ENCODE data around the gene CELF2.

CELF2 gene

DNA sequence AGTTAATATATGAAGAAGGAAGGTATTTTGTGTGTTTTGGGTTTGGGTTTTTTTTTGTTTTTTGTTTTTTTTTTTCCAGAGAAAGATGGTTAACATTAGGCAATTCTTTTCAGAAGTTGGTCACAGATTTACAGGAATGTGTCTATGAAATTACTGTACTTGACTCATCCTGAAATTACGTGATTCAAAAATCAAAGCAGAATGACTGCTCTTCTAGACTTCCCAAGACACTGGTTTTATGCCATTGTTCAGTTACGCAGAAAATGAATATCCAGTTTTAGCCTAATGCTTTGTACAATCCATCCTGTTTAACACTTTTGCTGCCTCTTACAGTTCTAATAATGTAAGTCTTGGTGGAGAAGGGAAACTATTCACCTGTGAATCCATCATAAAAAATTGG, 39.7 kb upstream of the CELF2 start:
- TF ChIP-seq, protein P1, sequence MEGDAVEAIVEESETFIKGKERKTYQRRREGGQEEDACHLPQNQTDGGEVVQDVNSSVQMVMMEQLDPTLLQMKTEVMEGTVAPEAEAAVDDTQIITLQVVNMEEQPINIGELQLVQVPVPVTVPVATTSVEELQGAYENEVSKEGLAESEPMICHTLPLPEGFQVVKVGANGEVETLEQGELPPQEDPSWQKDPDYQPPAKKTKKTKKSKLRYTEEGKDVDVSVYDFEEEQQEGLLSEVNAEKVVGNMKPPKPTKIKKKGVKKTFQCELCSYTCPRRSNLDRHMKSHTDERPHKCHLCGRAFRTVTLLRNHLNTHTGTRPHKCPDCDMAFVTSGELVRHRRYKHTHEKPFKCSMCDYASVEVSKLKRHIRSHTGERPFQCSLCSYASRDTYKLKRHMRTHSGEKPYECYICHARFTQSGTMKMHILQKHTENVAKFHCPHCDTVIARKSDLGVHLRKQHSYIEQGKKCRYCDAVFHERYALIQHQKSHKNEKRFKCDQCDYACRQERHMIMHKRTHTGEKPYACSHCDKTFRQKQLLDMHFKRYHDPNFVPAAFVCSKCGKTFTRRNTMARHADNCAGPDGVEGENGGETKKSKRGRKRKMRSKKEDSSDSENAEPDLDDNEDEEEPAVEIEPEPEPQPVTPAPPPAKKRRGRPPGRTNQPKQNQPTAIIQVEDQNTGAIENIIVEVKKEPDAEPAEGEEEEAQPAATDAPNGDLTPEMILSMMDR (IDR thresholded peaks at IDR 0.05; ENCODE audit: low read depth, low read length, missing control alignments): no peak
- no peak for DNase-seq (ENCODE audit: low read depth)
- in situ Hi-C loops (cut with HindIII; ENCODE audit: low sequenced_read_pairs): no loop called here
- no peak overlapping the region for H3K4me3 ChIP-seq (ENCODE audit: low read depth, low read length)

DNA sequence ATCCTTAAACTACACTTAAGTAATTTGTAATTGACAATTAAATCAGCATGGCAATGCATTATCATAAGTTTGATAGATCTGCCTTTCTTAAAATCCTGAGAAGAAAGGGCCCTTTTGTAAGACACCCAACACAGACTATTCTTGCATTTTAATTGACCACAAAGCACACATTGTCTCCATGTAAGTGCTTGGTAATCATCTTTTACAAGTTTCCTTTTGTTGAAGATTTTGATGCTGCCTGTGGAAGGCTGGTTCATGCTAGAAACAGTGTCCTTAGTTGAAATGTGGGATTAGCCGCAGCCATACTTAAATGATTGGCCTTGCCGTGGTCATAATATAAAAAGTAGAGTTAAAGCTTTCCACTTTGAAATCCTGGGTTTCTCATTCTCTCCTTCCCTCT, 32.3 kb upstream of the CELF2 start:
- no peak overlapping the region for H3K4me3 ChIP-seq (ENCODE audit: low read depth, low read length)
- DNase-seq (ENCODE audit: low read depth): no peak
- in situ Hi-C loops (cut with HindIII; ENCODE audit: low sequenced_read_pairs): no loop called here
- TF ChIP-seq, protein P1 (IDR thresholded peaks at IDR 0.05; ENCODE audit: low read depth, low read length, missing control alignments): no peak

DNA sequence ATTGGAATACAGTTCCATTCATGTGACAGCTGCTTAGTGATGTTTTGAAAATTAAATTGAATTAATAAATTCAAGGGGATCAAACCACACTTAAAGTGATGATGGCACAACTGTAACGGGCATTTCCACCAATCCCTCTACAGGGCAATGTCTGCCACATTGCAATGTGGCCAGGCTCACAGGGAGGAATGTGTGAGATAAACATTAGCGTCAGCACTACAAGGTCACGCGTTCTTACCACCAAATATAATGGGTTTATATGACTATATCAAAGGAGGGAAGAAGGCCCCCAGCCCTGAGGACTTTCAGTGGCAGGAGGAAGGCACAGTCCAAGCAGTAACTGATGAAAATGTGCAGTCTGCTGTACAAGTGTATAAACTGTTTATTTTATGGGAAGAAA, 31.1 kb upstream of the CELF2 start:
- no peak overlapping the region for H3K4me3 ChIP-seq (ENCODE audit: low read depth, low read length)
- TF ChIP-seq, protein P1 (IDR thresholded peaks at IDR 0.05; ENCODE audit: low read depth, low read length, missing control alignments): no peak
- no peak for DNase-seq (ENCODE audit: low read depth)
- in situ Hi-C loops (cut with HindIII; ENCODE audit: low sequenced_read_pairs): no loop called here

DNA sequence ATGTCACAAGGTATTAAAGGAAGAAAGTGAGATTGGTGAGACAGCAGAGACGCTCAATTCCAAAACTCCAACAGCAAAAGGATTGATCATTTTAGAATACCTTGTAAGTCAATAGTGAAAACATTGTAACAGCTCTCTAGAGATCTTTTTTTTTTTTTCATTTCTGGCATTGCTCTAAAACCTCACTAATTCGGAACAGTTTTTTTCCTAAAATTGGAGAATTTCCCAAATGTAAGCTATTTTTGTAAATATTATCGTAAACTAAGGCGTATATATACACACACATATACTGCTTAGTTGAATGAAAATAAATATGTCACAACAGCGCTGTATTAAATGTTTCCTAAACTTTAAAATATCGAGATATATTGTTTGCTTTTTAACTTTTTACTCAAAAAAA, 30.6 kb upstream of the CELF2 start:
- TF ChIP-seq, protein P1 (IDR thresholded peaks at IDR 0.05; ENCODE audit: low read depth, low read length, missing control alignments): no peak
- no peak overlapping the region for H3K4me3 ChIP-seq (ENCODE audit: low read depth, low read length)
- in situ Hi-C loops (cut with HindIII; ENCODE audit: low sequenced_read_pairs): no loop called here
- DNase-seq (ENCODE audit: low read depth): no peak

DNA sequence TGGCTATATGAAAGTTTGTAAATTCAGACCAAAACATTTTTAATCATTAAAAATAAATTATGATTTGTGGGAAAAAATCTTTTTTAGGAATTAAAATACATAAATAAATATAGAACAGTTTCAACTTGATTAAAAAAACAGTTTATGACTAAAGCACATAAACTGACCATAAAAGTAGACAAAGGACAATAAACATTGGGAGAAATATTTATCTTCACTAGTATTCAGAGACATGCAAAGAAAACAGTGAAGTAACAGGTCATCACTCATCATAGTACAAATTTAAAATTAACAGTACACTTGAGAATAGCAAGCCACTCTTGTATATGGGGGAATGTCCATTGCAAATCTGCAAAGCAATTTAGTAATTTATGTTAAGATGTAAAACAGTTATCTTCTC, 28.0 kb upstream of the CELF2 start:
- in situ Hi-C loops (cut with HindIII; ENCODE audit: low sequenced_read_pairs): no loop called here
- no peak for DNase-seq (ENCODE audit: low read depth)
- TF ChIP-seq, protein P1 (IDR thresholded peaks at IDR 0.05; ENCODE audit: low read depth, low read length, missing control alignments): no peak

DNA sequence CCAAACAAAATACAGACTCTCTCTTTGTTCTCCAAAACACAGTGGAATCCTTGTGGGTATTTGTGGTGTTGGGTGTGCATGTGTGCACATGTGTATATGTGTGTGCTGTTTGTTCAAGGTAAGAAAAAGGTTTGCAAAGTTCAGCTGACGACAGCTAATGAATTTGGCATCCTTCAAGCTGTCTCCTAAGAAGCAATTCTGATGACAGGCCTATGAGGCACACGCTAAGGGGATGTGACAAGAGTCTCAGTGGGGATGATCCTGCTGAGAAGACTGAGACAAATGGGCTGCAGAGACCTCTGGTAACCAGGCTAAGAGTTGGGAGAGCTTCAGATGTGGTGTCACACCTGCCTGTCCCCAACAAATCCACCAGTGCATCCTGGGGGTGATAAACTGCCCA, 26.5 kb upstream of the CELF2 start:
- in situ Hi-C loops (cut with HindIII; ENCODE audit: low sequenced_read_pairs): no loop called here
- no peak for DNase-seq (ENCODE audit: low read depth)
- H3K4me3 ChIP-seq (ENCODE audit: low read depth, low read length): no peak overlapping the region
- TF ChIP-seq, protein P1 (IDR thresholded peaks at IDR 0.05; ENCODE audit: low read depth, low read length, missing control alignments): no peak

More for the DNA sequence above, 28.0 kb upstream of the CELF2 start:
- H3K4me3 ChIP-seq (ENCODE audit: low read depth, low read length): no peak overlapping the region

DNA sequence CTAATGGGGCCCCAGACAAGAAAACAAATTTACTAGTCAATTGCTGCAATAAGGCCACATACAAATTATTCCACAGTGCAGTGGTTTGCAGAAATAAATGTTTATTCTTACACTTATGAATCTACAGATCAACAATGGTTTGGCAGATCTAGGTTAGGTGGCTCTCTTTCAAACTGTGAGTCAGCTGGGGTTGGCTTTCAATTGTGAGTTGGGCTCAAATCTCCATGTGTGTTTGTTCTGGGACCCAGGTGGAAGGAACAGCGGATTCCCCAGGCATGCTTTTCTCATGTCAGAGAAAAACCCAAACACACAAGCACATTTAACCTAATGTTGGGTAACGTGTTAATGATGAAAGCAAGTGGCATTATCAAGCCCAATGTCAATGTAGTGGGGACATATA, 25.6 kb upstream of the CELF2 start:
- TF ChIP-seq, protein P1 (IDR thresholded peaks at IDR 0.05; ENCODE audit: low read depth, low read length, missing control alignments): no peak
- DNase-seq (ENCODE audit: low read depth): no peak
- H3K4me3 ChIP-seq (ENCODE audit: low read depth, low read length): no peak overlapping the region
- in situ Hi-C loops (cut with HindIII; ENCODE audit: low sequenced_read_pairs): no loop called here
